HG03095 (cell line): Measurements from ENCODE around the gene TMEM243.
"Not testable (repeated sequence)": the region's sequence is repeated elsewhere in the genome, so short reads cannot be mapped to it uniquely, and the experiment has no call there.

ENCODE experiments used
- ATAC-seq: cut with Tn5 transposase; IDR thresholded peaks from one replicate; pipeline ENCODE4 v1.9.1; 2021; ENCODE audit warnings: moderate library complexity; ENCODE audit not compliant: unreplicated experiment

Gene TMEM243, protein sequence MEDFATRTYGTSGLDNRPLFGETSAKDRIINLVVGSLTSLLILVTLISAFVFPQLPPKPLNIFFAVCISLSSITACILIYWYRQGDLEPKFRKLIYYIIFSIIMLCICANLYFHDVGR

DNA sequence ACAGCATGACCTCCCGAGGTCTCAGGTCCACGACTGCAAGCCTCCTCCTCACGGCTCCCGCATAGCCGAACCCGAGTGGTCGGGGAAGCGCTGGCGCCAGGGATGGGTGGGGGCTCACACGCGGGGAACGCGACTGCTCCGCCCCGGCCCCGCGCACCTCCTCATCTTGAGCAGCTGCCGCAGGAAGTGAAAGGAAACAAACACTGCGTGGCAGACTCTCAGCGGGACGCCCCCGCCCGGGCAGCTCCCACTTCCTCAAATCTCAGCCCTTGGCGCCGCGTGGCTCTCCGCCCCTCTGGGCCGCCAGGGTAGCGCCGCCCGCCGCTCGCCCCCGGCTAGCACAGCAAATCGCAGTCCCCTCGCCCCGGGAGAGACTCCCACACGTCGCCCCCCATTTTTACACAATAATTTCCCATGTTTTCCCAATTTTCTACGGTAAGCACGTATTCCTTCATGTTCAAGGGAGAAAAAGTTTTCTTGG lies at the start of gene TMEM243:
TSS of gene TMEM243 (minus strand) at position 188 of the 481 bp plus-strand sequence. CDS start 229 bp downstream, outside the sequence.
- ATAC-seq = peak; percentile 46

DNA sequence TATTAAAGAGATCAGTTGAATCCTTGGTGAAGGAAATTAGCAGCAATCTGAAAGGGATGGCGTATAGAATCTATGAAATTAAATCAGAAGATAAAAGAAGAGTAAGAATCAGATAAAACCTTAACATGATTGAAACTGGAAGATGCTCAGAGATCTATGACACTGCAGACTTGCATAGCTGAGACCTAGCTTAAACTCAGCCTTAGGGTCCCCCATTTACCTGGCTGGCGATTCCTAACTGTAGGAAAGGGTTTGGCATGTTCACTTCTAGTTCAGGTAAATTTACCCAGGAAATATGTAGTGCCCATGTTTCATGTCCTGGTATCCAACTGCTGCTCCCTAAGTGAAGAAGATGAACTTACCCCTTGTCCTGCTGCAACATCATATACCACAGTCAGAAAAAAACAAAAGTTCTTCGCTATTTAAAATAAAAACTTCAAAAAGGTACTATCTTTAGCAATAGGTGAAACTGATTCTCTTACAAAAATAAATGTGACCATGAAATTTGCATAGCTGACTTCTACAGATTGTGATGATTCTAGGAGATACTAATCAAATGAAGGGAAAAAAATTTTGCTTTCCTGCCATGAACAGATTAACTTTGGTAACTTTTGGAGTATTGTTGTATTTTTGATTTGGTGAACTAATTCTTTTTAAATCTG lies 47.8 kb upstream of the TMEM243 start:
- ATAC-seq = peak; percentile 88

DNA sequence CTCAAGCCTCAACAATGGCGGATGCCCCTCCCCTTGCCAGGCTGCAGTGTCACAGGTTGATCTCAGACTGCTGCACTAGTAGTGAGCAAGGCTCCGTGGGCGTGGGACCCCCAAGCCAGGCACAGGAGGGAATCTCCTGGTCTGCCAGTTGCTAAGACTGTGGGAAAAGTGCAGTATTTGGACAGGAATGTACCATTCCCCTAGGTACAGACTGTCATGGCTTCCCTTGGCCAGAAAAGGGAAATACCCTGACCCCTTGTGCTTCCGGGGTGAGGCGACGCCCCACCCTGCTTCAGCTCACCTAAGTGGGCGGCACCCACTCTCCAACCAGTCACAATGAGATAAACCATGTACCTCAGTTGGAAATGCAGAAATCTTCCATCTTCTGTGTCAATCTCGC lies 44.0 kb upstream of the TMEM243 start:
- ATAC-seq = no peak

DNA sequence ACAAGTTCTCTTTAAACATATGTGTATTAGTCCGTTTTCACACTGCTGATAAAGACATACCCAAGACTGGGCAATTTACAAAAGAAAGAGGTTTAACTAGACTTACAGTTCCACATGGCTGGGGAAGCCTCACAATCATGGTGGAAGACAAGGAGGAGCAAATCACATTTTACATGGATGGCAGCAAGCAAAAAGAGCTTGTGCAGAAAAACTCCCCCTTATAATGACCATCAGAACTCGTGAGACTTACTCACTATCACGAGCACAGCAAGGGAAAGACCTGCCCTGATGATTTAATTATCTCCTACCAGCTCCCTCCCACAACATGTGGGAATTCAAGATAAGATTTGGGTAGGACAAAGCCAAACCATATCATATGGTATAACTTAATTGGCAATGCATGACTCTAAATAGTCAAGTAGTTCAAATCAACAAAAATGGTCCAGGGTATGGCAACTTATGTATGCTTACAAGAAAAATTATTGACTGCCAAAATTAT lies 34.1 kb upstream of the TMEM243 start:
- no peak for ATAC-seq

DNA sequence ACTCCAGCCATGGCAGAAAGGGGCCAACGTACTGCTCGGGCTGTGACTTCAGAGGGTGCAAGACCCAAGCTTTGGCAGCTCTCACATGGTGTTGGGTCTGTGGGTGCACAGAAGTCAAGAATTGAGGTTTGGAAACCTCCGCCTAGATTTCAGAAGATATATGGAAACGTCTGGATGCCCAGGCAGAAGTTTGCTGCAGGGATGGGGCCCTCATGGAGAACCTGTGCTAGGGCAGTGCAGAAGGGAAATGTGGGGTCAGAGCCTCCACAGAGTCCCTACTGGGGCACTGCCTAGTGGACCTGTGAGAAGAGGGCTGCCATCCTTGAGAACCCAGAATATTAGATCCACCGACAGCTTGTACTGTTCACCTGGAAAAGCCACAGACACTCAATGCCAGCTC lies 26.1 kb upstream of the TMEM243 start:
- ATAC-seq = not testable (repeated sequence)

DNA sequence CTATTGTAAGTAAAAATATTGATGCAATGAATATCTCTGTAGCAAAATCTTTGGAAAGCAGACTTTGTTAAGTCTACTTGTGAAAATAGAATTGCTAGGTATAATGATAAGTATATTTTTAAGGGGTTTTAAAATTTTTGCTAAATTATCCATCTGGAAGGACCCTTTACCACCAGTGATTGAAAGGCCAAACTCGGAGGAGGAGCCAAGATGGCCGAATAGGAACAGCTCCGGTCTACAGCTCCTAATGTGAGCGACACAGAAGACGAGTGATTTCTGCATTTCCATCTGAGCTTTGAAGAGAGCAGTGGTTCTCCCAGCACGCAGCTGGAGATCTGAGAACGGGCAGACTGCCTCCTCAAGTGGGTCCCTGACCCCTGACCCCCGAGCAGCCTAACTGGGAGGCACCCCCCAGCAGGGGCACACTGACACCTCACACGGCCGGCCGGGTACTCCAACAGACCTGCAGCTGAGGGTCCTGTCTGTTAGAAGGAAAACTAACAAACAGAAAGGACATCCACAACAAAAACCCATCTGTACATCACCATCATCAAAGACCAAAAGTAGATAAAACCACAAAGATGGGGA lies 19.0 kb upstream of the TMEM243 start:
- not testable (repeated sequence) for ATAC-seq

DNA sequence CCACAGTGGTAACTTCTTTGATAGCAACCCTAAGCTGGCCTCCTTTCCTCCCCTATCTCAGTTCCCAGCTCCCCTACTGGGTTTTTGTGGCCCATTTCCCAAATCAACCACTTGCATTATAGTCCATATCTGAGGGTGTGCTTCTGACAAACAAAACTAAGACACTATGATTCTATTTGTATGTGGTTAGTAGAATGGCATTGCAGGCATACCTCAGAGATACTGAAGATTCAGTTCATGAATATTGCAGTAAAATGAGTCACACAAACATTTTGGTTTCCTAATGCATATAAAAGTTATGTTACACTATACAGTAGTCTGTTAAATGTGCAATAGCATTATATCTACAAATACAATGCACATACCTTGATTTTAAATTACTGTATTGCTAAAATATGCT lies 15.4 kb upstream of the TMEM243 start:
- no peak for ATAC-seq

DNA sequence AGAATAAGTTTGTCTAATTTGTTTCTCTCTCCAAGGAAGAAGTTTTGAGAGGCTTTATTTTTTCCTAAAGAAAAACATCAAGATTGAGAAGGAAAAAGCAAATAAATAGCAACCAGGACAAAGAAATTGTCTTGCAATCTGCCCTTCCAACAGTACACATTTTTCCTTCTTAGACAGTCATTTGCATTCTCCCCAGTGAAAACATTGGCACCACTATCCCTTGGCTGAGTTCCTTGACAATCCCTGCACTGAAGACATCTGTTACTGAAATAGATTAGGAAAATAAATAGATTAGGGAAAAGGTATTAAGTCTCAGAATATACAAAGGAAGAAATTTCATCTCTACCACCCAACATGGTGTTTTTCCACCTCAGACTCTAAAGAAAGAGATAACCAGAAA lies 12.2 kb upstream of the TMEM243 start:
- no peak for ATAC-seq

DNA sequence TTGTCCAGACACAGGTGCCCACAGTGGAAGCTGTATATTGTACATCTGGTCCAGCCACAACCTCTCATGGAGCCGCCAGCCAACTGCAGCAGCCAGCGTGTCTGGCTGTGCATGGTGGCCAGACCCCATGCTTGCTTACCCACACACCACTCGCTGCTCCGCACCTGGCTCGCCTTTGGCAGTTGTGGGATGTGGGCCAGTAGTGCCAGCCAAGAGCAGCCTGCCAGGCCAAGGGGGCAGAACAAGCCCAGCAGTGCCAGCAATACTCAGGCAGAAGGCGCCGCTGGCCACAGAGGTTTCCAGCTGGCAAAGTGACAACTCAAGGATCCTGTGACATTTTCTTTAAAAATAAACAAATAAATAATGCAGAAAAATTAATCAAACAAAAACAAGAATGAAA lies 11.7 kb upstream of the TMEM243 start:
- ATAC-seq = no peak

DNA sequence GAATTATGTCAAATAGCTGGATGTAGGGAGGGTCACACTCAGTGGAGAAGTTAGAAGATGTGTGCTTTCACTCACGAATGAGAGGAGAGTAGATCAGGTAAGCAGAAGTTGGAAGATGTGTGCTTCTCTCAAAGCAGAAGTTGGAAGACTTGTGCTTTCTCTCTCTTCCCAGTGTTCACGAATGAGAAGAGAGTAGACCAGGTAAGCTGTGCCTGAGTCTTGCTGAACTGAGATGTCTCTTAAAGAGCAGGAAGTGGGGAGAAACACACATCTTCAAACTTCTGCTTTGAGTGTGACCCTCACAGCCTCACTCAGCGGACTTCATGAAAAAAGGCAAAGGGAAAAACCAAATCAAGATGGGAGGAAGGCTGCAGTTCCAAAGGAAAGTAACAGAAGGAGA lies 7.0 kb upstream of the TMEM243 start:
- no peak for ATAC-seq

DNA sequence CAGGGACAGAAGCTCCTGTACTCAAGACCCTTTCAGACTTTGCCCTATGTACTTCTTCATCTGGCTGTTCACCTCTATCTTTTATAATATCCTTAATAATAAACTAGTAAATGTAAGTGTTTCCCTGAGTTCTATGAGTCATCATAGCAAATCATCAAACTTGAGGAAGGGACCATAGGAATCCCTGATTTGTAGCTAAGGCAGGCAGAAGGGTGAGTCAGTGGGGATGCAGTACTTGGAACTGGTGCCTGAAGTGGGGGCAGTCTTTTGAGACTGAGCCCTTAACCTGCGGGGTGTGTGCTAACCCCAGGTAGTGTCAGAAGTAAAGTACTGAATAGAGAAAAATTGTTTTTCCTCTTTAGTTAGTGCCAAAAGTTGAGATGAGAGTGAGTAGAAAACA lies 6.2 kb upstream of the TMEM243 start:
- no peak for ATAC-seq

DNA sequence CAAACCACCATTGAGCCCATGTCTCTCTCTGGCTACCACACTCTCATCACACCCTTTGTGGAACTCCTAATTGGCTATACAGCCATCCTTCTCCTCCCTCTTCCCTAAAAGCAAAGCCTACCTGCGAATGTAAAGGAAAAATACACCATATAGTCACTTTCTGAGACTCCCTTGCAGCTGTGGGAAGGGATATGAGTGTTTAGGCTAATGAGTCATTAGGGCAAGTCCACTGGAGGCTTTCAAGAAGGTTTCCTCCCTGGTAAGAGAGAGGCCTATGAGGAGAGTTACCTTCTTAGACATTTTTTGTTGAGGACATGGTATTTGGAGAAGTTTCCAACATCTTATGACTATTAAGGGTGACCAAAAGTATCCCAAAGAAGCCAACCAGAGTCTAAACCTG lies 4.1 kb upstream of the TMEM243 start:
- ATAC-seq = no peak

DNA sequence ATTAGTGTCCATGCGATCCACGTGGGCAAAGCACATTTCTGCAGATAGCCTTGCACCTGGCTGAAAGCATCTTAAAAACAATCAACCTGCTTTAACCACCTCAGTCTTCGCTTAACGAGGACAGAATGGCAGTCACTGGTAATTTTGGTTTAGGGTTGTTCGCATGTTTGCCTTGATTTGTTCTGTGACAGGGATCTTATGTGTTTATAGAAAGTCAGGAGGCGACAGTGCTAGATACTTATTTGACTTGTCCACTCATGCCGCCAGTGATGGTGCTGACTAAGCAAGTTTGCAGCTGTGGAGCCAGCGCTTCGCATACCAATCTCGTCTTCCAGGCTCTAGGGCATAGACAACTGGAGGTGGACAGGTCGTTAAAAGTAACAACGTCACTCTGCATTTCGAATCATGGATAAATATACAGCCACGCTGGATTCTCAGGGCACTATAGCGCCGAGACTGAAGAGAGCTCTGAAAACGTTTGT lies 1.2 kb upstream of the TMEM243 start:
- no peak for ATAC-seq

DNA sequence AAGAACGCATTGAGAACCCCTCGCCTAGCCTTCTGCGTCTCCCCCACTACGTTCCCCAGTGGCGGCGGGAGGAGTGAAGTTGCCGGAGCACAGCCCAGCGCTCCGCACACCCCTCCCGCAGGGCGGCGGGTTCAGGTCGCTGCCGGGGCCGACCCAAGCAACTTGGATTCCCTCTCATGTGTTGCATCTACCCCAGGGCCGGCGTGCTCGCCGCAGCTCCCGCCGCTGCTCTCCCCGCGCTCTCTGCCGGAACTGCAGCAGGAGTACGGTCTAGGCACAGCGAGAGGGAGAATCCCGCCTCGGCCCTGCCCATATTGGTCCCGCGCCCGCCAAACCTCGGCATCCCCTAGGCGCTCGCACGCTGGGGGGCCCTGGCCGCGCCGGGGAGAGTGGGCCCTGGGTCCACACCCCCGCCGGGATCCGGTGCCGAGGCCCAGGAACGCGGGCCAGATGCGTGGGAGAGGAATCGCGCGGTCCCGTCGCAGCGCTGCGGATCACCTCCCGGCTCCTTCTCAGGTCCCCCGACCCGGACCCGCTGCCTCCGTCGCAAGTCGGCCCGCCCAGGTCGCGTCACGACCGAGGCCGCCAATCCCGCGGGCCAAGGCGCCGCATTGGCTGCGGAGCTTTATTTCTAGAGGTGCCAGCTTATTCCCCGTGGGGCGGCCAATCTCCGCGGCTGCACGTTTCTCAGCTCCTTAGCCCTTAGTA lies 648 bp upstream of the TMEM243 start:
- ATAC-seq = peak; percentile 28

DNA sequence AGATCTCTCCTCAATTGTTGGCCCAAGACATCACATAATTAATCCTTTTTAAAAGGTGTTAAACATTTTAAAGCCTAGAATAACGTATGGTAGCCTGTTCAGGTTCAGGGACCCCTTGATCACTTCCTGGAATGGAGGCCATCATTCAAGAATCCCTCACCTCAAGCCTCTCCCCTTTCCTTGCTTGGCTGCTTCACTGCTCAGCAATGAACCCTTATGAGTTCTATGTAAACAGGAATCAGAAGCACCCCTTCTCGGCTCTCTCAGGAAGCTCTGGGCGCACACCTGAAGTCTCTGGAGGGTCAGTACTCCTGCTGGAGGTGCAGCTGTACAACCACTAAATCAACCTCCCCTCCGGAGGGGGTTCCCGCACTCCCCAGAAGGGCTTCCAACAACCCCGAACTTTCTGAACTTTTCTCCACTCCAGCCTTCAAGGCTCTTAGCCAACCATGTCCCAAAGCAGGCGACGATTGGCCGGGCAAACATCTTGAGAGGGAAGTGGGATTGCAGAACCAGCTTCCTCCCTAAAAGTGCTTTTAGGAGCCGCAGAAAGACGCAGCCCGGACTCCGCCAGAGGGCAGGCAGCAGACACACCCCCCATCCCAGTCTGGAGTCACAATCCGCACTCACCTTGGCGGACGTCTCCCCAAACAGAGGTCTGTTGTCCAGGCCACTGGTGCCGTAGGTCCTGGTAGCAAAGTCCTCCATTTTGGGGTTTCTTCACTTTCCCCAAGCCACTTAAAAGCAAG lies 562 bp downstream of the TMEM243 start:
- peak; percentile 14 for ATAC-seq

DNA sequence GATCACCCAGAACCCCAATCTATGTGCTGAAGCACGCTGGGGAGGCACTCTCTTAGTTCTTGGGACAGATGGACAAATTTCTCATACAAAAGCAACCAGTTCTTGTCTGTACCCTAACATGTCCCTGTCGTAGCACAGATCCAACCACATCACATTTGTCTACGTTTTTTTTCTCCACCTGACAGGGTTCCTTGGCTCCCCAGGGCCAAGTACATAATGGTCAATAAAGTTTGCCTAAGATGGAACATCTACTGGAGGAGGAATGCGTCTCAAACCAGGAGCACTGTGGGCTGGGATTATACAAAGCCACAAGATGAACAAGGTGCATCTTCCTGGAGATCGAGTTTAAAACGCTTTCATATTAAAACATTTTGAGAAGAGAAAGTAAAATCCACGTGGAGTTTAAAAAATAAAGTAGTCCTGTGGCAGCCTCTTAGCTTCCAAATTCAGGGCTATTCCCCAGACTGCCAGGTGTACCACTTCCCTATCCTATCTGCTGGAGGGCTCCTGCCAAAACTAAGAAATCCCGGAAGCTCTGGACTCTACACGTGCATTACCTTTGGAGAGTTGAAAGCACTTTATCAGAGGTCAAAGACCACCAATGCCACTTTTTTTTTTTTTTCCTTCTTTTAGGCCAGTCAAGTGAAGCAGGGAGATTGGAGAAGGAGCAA lies 1.4 kb downstream of the TMEM243 start:
- no peak for ATAC-seq

DNA sequence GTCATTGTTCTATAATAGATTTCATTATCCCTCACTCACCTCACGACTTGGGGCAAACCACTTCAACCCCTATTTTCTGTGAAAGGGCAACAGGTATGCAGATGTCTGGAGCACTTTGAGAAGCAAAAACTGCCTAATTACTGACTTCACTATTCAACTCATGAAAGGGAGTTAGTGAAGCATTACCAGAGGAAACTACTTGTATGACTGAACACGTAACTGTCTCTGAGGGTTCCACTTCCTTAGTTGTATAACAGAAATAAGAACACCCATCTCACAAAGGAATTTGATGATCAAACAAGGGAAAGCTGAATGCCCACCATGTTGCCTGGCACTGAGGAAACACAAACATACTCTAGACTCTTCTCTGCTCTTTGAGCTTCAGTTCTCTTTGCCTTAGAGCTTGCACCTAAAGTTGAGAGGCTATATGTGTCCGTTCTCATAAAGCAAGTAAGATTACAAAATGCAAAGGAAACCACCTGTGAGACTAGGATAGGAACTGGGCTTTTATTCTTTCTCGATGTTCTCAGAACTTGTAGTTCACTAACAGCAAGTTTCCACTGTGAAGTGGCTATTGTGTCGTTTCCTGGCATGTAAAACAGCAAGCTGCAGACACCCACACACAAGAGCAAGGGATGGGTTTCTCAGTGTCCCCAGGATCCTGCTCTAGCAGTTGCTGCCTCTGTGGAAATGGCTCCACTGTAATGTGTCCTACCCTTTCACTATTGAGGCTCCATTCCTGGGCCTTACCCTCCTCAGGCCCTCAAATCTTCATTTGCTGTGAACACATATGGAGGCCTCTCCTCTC lies 2.6 kb downstream of the TMEM243 start:
- ATAC-seq = peak; percentile 53

DNA sequence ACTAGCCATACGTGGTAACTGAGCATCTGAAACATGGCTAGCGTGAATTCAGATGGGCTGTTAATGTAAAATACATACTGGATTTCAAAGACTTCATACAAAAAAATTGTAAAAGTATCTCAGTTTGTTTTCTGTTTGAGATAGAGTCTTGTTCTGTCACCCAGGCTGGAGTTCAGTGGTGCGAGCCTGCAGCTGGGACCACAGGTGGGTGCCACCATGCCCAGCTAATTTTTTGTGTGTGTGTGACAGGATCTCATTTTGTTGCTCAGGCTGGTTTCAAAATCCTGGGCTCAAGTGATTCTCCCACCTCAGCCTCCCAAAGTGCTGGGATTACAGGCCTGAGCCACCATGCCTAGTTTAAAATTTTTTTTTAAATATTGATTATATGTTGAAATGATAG lies 4.5 kb downstream of the TMEM243 start:
- no peak for ATAC-seq

DNA sequence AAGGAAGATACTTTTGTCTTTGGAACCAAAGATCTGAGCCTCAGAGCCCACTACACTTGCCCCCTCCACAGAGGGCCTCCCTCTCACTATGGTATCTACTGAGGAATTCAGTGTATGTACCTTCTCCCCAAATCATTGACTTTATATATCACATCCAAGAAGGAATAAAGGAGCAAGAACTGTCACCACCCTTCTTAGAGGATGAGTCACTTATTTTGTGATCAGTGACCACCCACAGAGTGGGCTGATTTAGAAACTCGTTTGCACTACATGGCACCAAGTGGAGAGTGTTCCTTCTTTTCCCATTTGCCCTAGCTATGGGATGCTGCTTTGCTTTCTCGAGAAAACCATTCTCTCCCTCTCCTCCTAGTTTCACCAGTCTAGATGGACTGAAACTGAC lies 5.7 kb downstream of the TMEM243 start:
- ATAC-seq = no peak
